HepG2 (cell line): ENCODE measurements around the gene SCARB2. TPM values are rescaled to one million over a fixed set of nuclear protein-coding genes. Genes with fewer than 3 reads are reported as not detected.
A peak's percentile ranks its signal among the peaks of the same experiment; 100 is the strongest.

Experiments used
- CREB1 ChIP-seq, 2 experiments: fragments of 450-650 bp in 1 of 2; IDR thresholded peaks; 2 replicates each; pipeline ENCODE4 v1.6.1; 2016 to 2017; ENCODE audit warnings: control low read depth in 1 of 2, mild to moderate bottlenecking in 1 of 2, missing compliant biosample characterization in 1 of 2, missing genetic modification characterization in 1 of 2
- FOXC1 ChIP-seq: sonication (generic); formaldehyde crosslinking; IDR thresholded peaks from 2 replicates; pipeline ENCODE4 v1.8.0; 2022; ENCODE audit warnings: mild to moderate bottlenecking, missing genetic modification reagents, borderline replicate concordance
- GTF2F1 ChIP-seq: fragments of 150-350 bp; IDR thresholded peaks from 2 replicates; pipeline ENCODE4 v1.6.1; 2014; ENCODE audit warnings: low read length
- HDAC1 ChIP-seq: sonication (generic); formaldehyde crosslinking; IDR thresholded peaks from 2 replicates; pipeline ENCODE4 v1.5.1; 2020; ENCODE audit warnings: mild to moderate bottlenecking, missing genetic modification reagents
- KAT8 ChIP-seq: IDR thresholded peaks from 2 replicates; pipeline ENCODE4 v1.6.1; 2016; ENCODE audit warnings: missing genetic modification reagents, missing compliant biosample characterization
- MAZ ChIP-seq, 2 experiments: sonication (generic) in 1 of 2; formaldehyde crosslinking in 1 of 2; IDR thresholded peaks; 2 replicates each; pipeline versions ENCODE4 v1.5.0 to v1.6.1; 2012 to 2020; ENCODE audit warnings: low read depth in 2 of 2, mild to moderate bottlenecking in 2 of 2, borderline replicate concordance in 1 of 2, improper control_type of control experiment in 1 of 2, low read length in 1 of 2, missing genetic modification reagents in 1 of 2, moderate library complexity in 1 of 2
- MLLT10 ChIP-seq: sonication (generic); formaldehyde crosslinking; IDR thresholded peaks from 2 replicates; pipeline ENCODE4 v1.4.0; 2020; ENCODE audit warnings: missing genetic modification reagents
- NFRKB ChIP-seq: fragments of 450-650 bp; IDR thresholded peaks from 2 replicates; pipeline ENCODE4 v1.6.1; 2017
- RBM39 ChIP-seq: fragments of 200-400 bp; formaldehyde crosslinking; IDR thresholded peaks from one replicate; pipeline ENCODE4 v1.6.1; 2018; ENCODE audit warnings: antibody characterized with exemption, mild to moderate bottlenecking, low read depth, low read length; ENCODE audit not compliant: poor library complexity, severe bottlenecking
- SNAI1 ChIP-seq: sonication (generic); formaldehyde crosslinking; IDR thresholded peaks from 2 replicates; pipeline ENCODE4 v1.5.0; 2020; ENCODE audit warnings: mild to moderate bottlenecking, missing genetic modification reagents, borderline replicate concordance
- TAF15 ChIP-seq: fragments of 200-400 bp; formaldehyde crosslinking; IDR thresholded peaks from one replicate; pipeline ENCODE4 v1.6.1; 2018; ENCODE audit warnings: mild to moderate bottlenecking, low read depth, low read length; ENCODE audit not compliant: poor library complexity, severe bottlenecking
- TBX3 ChIP-seq: fragments of 450-650 bp; IDR thresholded peaks from 2 replicates; pipeline ENCODE4 v1.6.1; 2017; ENCODE audit warnings: antibody characterized with exemption, mild to moderate bottlenecking, inconsistent platforms, borderline replicate concordance
- ZNF256 ChIP-seq: sonication (generic); formaldehyde crosslinking; conservative IDR thresholded peaks from 2 replicates; pipeline ENCODE4 v1.4.0; 2020; ENCODE audit warnings: missing genetic modification reagents
- ZNF274 ChIP-seq: sonication (generic); formaldehyde crosslinking; IDR thresholded peaks from 2 replicates; pipeline ENCODE4 v1.5.1; 2020; ENCODE audit warnings: mild to moderate bottlenecking, missing genetic modification reagents
- ZNF451 ChIP-seq: sonication (generic); formaldehyde crosslinking; IDR thresholded peaks from 2 replicates; pipeline ENCODE4 v1.5.0; 2020; ENCODE audit warnings: mild to moderate bottlenecking, missing genetic modification reagents
- ZNF891 ChIP-seq: sonication (generic); formaldehyde crosslinking; IDR thresholded peaks from 2 replicates; pipeline ENCODE4 v1.5.0; 2020; ENCODE audit warnings: mild to moderate bottlenecking, missing genetic modification reagents
- ZSCAN20 ChIP-seq: sonication (generic); formaldehyde crosslinking; IDR thresholded peaks from 2 replicates; pipeline ENCODE4 v1.4.0; 2020; ENCODE audit warnings: missing genetic modification reagents, mild to moderate bottlenecking, borderline replicate concordance
- polyA plus RNA-seq, 8 experiments: library from polyadenylated mRNA; depleted of rRNA in 3 of 8; stranded (reverse) in 7 of 8; unstranded in 1 of 8; fragments of >200 nt; fragmentation: Illumina TruSeq in 4 of 8; extraction: Trizol in 4 of 8; gene quantifications; 2 replicates each; pipeline versions ENCODE4 v1.2.1 to v1.2.3, GENCODE V29; 2011 to 2016; ENCODE audit warnings: low read depth in 4 of 8, missing spikeins in 1 of 8, mixed read lengths in 1 of 8; ENCODE audit not compliant: insufficient read depth in 1 of 8
- total RNA-seq, 5 experiments: library from RNA; depleted of rRNA; stranded (reverse); fragments of >200 nt; fragmentation: Illumina TruSeq; extraction: Trizol; gene quantifications; 2 replicates each; pipeline ENCODE4 v1.2.3, GENCODE V29; 2016; ENCODE audit warnings: low read depth in 1 of 5
- TF ChIP-seq, protein P1 (sequence below): sonication (generic); formaldehyde crosslinking; IDR thresholded peaks from 2 replicates; pipeline ENCODE4 v1.5.0; 2020; ENCODE audit warnings: missing genetic modification reagents, mild to moderate bottlenecking, borderline replicate concordance
- TF ChIP-seq, protein P2 (sequence below), 2 experiments: IDR thresholded peaks; 2 replicates each; pipeline ENCODE4 v1.6.1; 2011 to 2012; ENCODE audit warnings: low read length in 2 of 2, borderline replicate concordance in 1 of 2, low read depth in 1 of 2, mild to moderate bottlenecking in 1 of 2, moderate library complexity in 1 of 2
- TF ChIP-seq, protein P3 (sequence below): sonication (generic); formaldehyde crosslinking; IDR thresholded peaks from 2 replicates; pipeline ENCODE4 v1.4.0; 2020; ENCODE audit warnings: missing genetic modification reagents

SCARB2 gene
- total and polyA plus RNA-seq, 2 of the 13 experiments (the other 11 are each of a cell fraction or from before 2014, with no cell fraction given): 40.6 to 43.4 TPM

DNA sequence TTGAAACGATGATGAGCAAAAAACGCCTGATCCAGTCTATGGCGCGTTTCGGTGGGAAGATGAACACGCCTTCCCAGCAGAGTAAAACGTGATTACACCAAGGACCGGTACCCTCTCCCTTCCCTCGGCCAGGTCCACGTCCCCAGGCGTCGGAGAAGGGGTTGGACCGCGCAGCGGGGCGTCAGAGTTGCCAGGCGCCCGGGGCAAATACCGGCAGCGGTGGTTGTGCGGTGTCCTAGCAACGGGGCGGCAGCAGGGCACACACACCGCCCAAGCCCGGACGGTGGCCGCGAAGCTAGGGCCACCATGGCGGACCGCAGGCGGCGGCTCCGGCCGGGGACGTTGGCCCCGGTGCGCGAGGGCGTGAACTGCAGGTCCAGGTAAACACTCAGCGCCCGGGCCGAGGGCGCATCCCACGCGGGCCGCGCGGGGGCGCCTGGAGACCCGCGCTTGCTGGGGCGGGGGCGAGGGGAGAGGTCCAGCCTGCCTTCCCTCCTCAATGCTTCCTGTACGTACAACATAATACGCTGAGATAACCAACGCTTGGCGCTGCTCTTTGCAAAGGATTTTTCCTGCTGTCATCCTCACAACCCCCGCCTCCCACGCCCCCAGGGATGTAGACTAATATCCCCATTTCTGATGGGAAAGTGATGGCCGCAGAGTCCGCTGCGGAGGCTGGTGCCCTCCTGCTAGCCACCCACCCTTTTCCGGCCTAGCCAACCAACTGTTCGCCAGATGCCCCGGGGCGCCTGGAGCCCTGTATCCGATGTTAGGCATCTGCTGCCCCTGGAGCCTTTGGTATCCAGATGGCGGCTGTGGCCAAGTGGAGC is 38.0 kb upstream of the SCARB2 start, which contains the start of gene FAM47E (continued):
- TF ChIP-seq ZNF274 (no peak; the same call in 1 of the 2 replicates), MAZ (IDR thresholded peaks at IDR 0.05; ENCODE audit: borderline replicate concordance, low read depth, low read length) (no peak), MAZ (CRISPR knock-in tag; IDR thresholded peaks at IDR 0.05; ENCODE audit: low read depth) (peak; percentile 87), NFRKB (no peak), GTF2F1 (0 out of 2 replicates have a peak, but pooled peaks have one; percentile 57), ZSCAN20 (CRISPR knock-in tag) (0 out of 2 replicates have a peak, but pooled peaks have one; percentile 33), HDAC1 (CRISPR knock-in tag) (peak; percentile 89), TBX3 (peak; percentile 53; the same call in 1 of the 2 replicates), FOXC1 (peak; percentile 12; the same call in 1 of the 2 replicates), CREB1 (IDR thresholded peaks at IDR 0.05) (peak; percentile 30; the same call in 1 of the 2 replicates), CREB1 (CRISPR knock-in tag; IDR thresholded peaks at IDR 0.05) (no peak), ZNF891 (CRISPR knock-in tag) (no peak; the same call in 1 of the 2 replicates), TAF15 (no peak), ZNF256 (no peak), MLLT10 (CRISPR knock-in tag) (no peak), KAT8 (CRISPR knock-in tag) (peak; percentile 71), RBM39 (peak; percentile 52), SNAI1 (CRISPR knock-in tag) (no peak), ZNF451 (peak; percentile 54; the same call in 1 of the 2 replicates)
- TF ChIP-seq, protein P1, sequence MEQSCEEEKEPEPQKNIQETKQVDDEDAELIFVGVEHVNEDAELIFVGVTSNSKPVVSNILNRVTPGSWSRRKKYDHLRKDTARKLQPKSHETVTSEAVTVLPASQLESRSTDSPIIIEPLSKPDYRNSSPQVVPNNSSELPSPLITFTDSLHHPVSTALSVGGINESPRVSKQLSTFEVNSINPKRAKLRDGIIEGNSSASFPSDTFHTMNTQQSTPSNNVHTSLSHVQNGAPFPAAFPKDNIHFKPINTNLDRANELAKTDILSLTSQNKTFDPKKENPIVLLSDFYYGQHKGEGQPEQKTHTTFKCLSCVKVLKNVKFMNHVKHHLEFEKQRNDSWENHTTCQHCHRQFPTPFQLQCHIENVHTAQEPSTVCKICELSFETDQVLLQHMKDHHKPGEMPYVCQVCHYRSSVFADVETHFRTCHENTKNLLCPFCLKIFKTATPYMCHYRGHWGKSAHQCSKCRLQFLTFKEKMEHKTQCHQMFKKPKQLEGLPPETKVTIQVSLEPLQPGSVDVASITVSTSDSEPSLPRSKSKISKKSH: peak; percentile 63
- TF ChIP-seq, protein P2, sequence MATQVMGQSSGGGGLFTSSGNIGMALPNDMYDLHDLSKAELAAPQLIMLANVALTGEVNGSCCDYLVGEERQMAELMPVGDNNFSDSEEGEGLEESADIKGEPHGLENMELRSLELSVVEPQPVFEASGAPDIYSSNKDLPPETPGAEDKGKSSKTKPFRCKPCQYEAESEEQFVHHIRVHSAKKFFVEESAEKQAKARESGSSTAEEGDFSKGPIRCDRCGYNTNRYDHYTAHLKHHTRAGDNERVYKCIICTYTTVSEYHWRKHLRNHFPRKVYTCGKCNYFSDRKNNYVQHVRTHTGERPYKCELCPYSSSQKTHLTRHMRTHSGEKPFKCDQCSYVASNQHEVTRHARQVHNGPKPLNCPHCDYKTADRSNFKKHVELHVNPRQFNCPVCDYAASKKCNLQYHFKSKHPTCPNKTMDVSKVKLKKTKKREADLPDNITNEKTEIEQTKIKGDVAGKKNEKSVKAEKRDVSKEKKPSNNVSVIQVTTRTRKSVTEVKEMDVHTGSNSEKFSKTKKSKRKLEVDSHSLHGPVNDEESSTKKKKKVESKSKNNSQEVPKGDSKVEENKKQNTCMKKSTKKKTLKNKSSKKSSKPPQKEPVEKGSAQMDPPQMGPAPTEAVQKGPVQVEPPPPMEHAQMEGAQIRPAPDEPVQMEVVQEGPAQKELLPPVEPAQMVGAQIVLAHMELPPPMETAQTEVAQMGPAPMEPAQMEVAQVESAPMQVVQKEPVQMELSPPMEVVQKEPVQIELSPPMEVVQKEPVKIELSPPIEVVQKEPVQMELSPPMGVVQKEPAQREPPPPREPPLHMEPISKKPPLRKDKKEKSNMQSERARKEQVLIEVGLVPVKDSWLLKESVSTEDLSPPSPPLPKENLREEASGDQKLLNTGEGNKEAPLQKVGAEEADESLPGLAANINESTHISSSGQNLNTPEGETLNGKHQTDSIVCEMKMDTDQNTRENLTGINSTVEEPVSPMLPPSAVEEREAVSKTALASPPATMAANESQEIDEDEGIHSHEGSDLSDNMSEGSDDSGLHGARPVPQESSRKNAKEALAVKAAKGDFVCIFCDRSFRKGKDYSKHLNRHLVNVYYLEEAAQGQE (IDR thresholded peaks at IDR 0.05; ENCODE audit: borderline replicate concordance in 1 of 2, low read depth in 1 of 2, low read length in 2 of 2): peak in 1 of 2 experiments; percentile 12; a peak in 1 of 4 replicates
- TF ChIP-seq, protein P3, sequence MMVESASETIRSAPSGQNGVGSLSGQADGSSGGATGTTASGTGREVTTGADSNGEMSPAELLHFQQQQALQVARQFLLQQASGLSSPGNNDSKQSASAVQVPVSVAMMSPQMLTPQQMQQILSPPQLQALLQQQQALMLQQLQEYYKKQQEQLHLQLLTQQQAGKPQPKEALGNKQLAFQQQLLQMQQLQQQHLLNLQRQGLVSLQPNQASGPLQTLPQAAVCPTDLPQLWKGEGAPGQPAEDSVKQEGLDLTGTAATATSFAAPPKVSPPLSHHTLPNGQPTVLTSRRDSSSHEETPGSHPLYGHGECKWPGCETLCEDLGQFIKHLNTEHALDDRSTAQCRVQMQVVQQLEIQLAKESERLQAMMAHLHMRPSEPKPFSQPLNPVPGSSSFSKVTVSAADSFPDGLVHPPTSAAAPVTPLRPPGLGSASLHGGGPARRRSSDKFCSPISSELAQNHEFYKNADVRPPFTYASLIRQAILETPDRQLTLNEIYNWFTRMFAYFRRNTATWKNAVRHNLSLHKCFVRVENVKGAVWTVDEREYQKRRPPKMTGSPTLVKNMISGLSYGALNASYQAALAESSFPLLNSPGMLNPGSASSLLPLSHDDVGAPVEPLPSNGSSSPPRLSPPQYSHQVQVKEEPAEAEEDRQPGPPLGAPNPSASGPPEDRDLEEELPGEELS (CRISPR knock-in tag): peak; percentile 63
